ENCODE measurements around the gene MVB12A. TPM values are rescaled to one million over a fixed set of nuclear protein-coding genes. Genes with fewer than 3 reads are reported as not detected.

MVB12A gene
- total RNA-seq, 4 donors from 2014 or later: 51.5 to 146 (median 68.3) TPM

- H3K36me3 ChIP-seq: no peaks in the 10 kb centered on the region
- no peaks in the 10 kb centered on the region for H3K27me3 ChIP-seq
- no peaks in the 10 kb centered on the region for H3K4me1 ChIP-seq
- H3K27ac ChIP-seq: no peak overlapping the region
- WGBS, 2 donors: 95 to 98% methylated on average over 25 of the region's 25 CpGs
- H3K4me3 ChIP-seq (replicated peaks in 1 of 3): no peak overlapping the region
- DNase-seq: no peak
- no peaks in the 10 kb centered on the region for H3K9me3 ChIP-seq
- no peak for TF ChIP-seq CTCF (IDR thresholded peaks at IDR 0.05)
- TF ChIP-seq POLR2A (IDR thresholded peaks at IDR 0.05): no peak
- intact Hi-C loops (cut with DNase I): no loop called here
Observed at GRCh38 chr19:17436094-17436873, 16.4 kb downstream of the MVB12A start.

- Histone ChIP-seq H3K36me3 (no peaks in the 10 kb centered on the region), H3K4me3 (replicated peaks in 1 of 3) (no peak overlapping the region), H3K27me3 (no peaks in the 10 kb centered on the region), H3K27ac (no peak overlapping the region), H3K4me1 (no peaks in the 10 kb centered on the region), H3K9me3 (no peaks in the 10 kb centered on the region)
- intact Hi-C loops (cut with DNase I): no loop called here
- WGBS, 2 donors: 87 to 92% methylated on average over 7 of the region's 7 CpGs
- DNase-seq: no peak
- no peak for TF ChIP-seq POLR2A (IDR thresholded peaks at IDR 0.05)
- TF ChIP-seq CTCF (IDR thresholded peaks at IDR 0.05): no peak
Observed at GRCh38 chr19:17436874-17437267, 17.0 kb downstream of the MVB12A start.

- intact Hi-C loops (cut with DNase I): no loop called here
- H3K36me3 ChIP-seq: no peaks in the 10 kb centered on the region
- no peak overlapping the region for H3K27ac ChIP-seq
- 57 to 61% methylated on average over 8 of the region's 8 CpGs for WGBS, 2 donors
- no peaks in the 10 kb centered on the region for H3K9me3 ChIP-seq
- H3K4me1 ChIP-seq: no peaks in the 10 kb centered on the region
- TF ChIP-seq CTCF (IDR thresholded peaks at IDR 0.05): peak in 4 of 6 experiments; percentile 27 to 45 (median 41)
- no peak for TF ChIP-seq POLR2A (IDR thresholded peaks at IDR 0.05)
- no peak overlapping the region for H3K4me3 ChIP-seq (replicated peaks in 1 of 3)
- no peaks in the 10 kb centered on the region for H3K27me3 ChIP-seq
- peak in 1 of 2 donors; percentile 10 for DNase-seq
Observed at GRCh38 chr19:17441241-17442021, 21.6 kb downstream of the MVB12A start.

GRCh38 chr19:17445526-17446165 is 25.8 kb downstream of the MVB12A start:
- intact Hi-C loops (cut with DNase I): no loop called here
- no peak overlapping the region for H3K4me3 ChIP-seq (replicated peaks in 1 of 3)
- 94 to 100% methylated on average over 1 of the region's 1 CpG for WGBS, 2 donors
- H3K27ac ChIP-seq: no peak overlapping the region
- peaks cover 6 to 8% of the 10 kb centered on the region in 2 donors for H3K4me1 ChIP-seq
- no peaks in the 10 kb centered on the region for H3K27me3 ChIP-seq
- TF ChIP-seq POLR2A (IDR thresholded peaks at IDR 0.05) (no peak), CTCF (IDR thresholded peaks at IDR 0.05) (no peak)
- DNase-seq: no peak
- no peaks in the 10 kb centered on the region for H3K9me3 ChIP-seq
- H3K36me3 ChIP-seq: no peaks in the 10 kb centered on the region
